Osteoblast (primary cell): ENCODE measurements around the gene CAMTA1. TPM values are rescaled to one million over a fixed set of nuclear protein-coding genes. Genes with fewer than 3 reads are reported as not detected.

Experiments
- DNase-seq: peaks from one replicate; pipeline ENCODE4 v3.0.0; 2011; ENCODE audit warnings: low spot score, mixed read lengths; ENCODE audit not compliant: insufficient read length; ENCODE audit errors: missing footprints
- H2AFZ ChIP-seq: 2 replicates; pipeline ENCODE4 v1.6.0; 2011; ENCODE audit warnings: mild to moderate bottlenecking, low read length
- H3K27ac ChIP-seq: 2 replicates; pipeline ENCODE4 v1.5.1; 2011; ENCODE audit warnings: mild to moderate bottlenecking, low read depth, low read length, moderate library complexity
- H3K27me3 ChIP-seq: 2 replicates; pipeline ENCODE4 v1.6.0; 2012; ENCODE audit warnings: mild to moderate bottlenecking, control low read depth, inconsistent platforms, low read length, moderate library complexity; ENCODE audit not compliant: insufficient read depth
- H3K36me3 ChIP-seq: 2 replicates; pipeline ENCODE4 v1.5.1; 2011; ENCODE audit warnings: mild to moderate bottlenecking, low read length, control low read depth, moderate library complexity; ENCODE audit not compliant: insufficient read depth
- H3K4me1 ChIP-seq: 2 replicates; pipeline ENCODE4 v1.5.1; 2011; ENCODE audit warnings: mild to moderate bottlenecking, low read length, control low read depth, moderate library complexity; ENCODE audit not compliant: insufficient read depth
- H3K4me2 ChIP-seq: 2 replicates; pipeline ENCODE4 v1.6.0; 2011; ENCODE audit warnings: mild to moderate bottlenecking, low read length; ENCODE audit not compliant: insufficient read depth
- H3K4me3 ChIP-seq: fragments of 200-600 bp; sonication (generic); 3 replicates; pipeline ENCODE4 v1.5.1; 2012; ENCODE audit warnings: mild to moderate bottlenecking, low read length, inconsistent platforms; ENCODE audit not compliant: insufficient read depth
- H3K79me2 ChIP-seq: 2 replicates; pipeline ENCODE4 v1.6.0; 2012; ENCODE audit warnings: mild to moderate bottlenecking, low read length, control low read depth, inconsistent platforms; ENCODE audit not compliant: insufficient read depth
- H3K9me3 ChIP-seq: 2 replicates; pipeline ENCODE4 v1.5.1; 2011; ENCODE audit warnings: low read depth, low read length, control low read depth
- H4K20me1 ChIP-seq: 2 replicates; pipeline ENCODE4 v1.6.0; 2012; ENCODE audit warnings: mild to moderate bottlenecking, low read length, control low read depth; ENCODE audit not compliant: insufficient read depth
- total RNA-seq: library from RNA; depleted of rRNA; stranded (reverse); fragments of >200 nt; gene quantifications from 2 replicates; pipeline ENCODE4 v1.2.3, GENCODE V29; 2012
- TF ChIP-seq, protein P1 (sequence below): IDR thresholded peaks from 2 replicates; pipeline ENCODE4 v1.5.1; 2011; ENCODE audit warnings: mild to moderate bottlenecking, low read depth, low read length, moderate library complexity; ENCODE audit errors: extremely low read depth

Gene CAMTA1
- total RNA-seq, 1 donor, result 47.4 TPM

DNA sequence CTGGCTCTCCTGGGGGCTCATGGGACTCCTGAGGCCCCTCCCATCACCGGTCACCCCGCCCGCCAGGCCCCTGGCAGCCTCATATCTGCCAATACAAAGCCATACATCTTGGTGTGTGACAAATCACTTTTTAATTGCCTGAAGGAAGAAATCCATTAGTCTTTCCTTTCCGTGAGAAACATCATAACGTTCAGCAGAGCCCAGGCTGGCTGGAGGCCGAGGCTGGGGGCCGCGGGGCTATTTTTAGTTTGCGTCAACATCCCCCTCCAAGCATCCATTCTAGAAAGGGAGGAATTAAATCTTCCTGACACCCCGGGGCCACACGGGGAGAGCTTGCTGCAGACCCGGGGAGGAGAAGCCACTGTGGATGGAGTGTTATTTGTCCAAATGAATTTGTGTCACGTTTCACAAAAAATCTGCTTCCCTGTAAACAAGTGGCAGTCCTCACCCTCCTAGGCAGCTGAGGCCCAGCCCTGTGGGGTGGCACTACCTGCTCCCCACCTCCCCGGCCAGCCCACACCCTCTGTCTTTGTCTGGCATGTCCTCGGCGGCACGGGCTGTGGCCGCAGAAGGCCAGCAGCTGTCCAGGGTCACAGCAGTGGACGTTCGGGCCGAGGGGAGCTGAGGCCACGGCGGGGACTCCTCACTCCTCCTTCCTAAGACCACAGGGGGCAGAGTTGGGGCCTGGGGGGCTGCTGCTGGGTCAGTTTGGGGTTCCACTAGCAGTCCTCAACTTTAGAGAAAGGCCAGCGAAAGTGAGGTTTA, 749.0 kb downstream of the CAMTA1 start:
- Histone ChIP-seq H3K79me2 (no peaks in the 10 kb centered on the region), H3K4me1 (no peaks in the 10 kb centered on the region), H3K27me3 (no peaks in the 10 kb centered on the region), H3K36me3 (no peaks in the 10 kb centered on the region), H3K27ac (no peak overlapping the region), H3K9me3 (peaks cover 3% of the 10 kb centered on the region), H3K4me2 (no peak overlapping the region), H2AFZ (no peak overlapping the region), H4K20me1 (no peaks in the 10 kb centered on the region), H3K4me3 (no peak overlapping the region)
- TF ChIP-seq, protein P1, sequence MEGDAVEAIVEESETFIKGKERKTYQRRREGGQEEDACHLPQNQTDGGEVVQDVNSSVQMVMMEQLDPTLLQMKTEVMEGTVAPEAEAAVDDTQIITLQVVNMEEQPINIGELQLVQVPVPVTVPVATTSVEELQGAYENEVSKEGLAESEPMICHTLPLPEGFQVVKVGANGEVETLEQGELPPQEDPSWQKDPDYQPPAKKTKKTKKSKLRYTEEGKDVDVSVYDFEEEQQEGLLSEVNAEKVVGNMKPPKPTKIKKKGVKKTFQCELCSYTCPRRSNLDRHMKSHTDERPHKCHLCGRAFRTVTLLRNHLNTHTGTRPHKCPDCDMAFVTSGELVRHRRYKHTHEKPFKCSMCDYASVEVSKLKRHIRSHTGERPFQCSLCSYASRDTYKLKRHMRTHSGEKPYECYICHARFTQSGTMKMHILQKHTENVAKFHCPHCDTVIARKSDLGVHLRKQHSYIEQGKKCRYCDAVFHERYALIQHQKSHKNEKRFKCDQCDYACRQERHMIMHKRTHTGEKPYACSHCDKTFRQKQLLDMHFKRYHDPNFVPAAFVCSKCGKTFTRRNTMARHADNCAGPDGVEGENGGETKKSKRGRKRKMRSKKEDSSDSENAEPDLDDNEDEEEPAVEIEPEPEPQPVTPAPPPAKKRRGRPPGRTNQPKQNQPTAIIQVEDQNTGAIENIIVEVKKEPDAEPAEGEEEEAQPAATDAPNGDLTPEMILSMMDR, result no peak
- DNase-seq, result peak; percentile 73

DNA sequence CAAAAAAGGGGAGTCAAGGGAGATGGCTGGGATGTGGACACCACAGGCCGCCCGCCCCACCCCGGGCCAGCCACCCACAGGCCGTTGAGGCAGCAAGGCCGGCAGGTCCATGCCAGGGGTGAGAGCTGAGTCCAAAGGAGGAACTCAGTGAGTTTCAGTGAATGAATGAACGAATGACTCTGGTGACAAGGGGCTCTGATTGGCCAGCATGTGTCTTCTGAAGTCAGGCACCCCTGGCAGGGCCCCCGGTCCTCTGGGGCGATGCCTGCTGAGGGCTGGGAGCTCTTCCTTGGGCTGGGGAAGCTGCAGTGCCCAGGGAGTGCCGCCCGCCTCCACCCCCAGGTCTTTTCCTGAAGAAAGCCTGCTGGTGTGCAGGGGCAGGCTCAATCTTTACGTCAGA, 749.8 kb downstream of the CAMTA1 start:
- no peak overlapping the region for H2AFZ ChIP-seq
- no peak overlapping the region for H3K4me2 ChIP-seq
- no peaks in the 10 kb centered on the region for H3K79me2 ChIP-seq
- no peaks in the 10 kb centered on the region for H3K36me3 ChIP-seq
- H3K4me1 ChIP-seq, result no peaks in the 10 kb centered on the region
- no peaks in the 10 kb centered on the region for H3K27me3 ChIP-seq
- peaks cover 3% of the 10 kb centered on the region for H3K9me3 ChIP-seq
- no peaks in the 10 kb centered on the region for H4K20me1 ChIP-seq
- H3K4me3 ChIP-seq, result no peak overlapping the region
- TF ChIP-seq, protein P1, result no peak
- peak; percentile 52 for DNase-seq
- H3K27ac ChIP-seq, result no peak overlapping the region

DNA sequence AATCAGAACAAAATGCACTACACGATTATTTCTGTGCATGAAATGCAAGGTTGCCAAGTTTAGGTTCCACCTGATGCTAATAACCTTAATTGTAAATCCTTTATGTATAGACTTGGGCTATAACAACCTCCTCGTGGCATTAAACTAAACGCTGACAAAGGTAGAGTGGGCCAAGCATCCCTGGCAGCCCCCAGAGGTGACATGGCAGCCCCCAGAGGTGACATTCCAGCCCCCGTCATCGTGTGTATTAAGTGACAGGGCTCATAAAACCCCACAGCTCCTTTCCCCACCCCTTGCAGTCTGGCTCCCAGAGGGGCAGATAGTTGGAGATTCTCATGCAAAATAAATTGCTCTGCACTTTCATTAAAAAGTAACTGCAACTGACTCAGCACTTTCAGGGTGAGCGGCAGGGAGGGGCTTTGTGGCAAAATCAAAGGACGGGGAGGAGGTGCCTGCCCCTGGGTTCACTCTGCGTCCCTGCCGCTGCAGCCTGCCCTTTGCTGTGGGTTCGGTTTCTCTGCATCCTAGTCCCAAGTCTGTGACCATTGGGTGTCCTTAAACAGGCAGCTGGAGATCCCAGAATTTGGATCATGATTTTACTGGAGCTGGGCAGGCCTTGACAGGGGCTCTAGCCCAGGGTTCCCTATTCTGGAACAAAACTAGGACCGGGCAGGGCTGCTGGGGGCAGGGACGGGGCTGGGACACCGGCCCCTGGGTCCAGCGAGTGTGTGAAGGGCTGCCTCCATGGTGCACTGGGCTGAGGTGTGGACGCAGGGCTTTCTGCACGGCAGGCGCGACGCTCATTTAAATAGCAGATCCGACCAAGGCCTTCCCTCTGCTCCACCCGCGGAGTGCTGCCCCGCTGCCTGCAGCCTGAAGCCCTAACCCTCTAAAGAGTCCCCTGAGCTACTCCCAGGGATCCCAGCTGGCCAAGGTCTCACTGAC, 751.0 kb downstream of the CAMTA1 start:
- no peak overlapping the region for H2AFZ ChIP-seq
- no peaks in the 10 kb centered on the region for H3K36me3 ChIP-seq
- no peak overlapping the region for H3K27ac ChIP-seq
- peaks cover 3% of the 10 kb centered on the region for H3K9me3 ChIP-seq
- H3K4me2 ChIP-seq, result no peak overlapping the region
- no peaks in the 10 kb centered on the region for H3K4me1 ChIP-seq
- no peaks in the 10 kb centered on the region for H4K20me1 ChIP-seq
- no peaks in the 10 kb centered on the region for H3K27me3 ChIP-seq
- H3K4me3 ChIP-seq, result no peak overlapping the region
- no peak for DNase-seq
- no peaks in the 10 kb centered on the region for H3K79me2 ChIP-seq
- TF ChIP-seq, protein P1, result no peak
